ENCODE results near the gene STK10.

STK10 gene

GRCh38 chr5:172004824-172005237 lies 183.2 kb downstream of the STK10 start:
- no peak for DNase-seq

- no peak for DNase-seq
Observed at GRCh38 chr5:172003746-172004145, 184.3 kb downstream of the STK10 start.

- DNase-seq: no peak
Observed at GRCh38 chr5:172002840-172003512, 185.0 kb downstream of the STK10 start.

GRCh38 chr5:172002310-172002709 lies 185.7 kb downstream of the STK10 start:
- no peak for DNase-seq

- no peak for DNase-seq
Observed at GRCh38 chr5:171999877-172000276, 188.1 kb downstream of the STK10 start.

- no peak for DNase-seq
Observed at GRCh38 chr5:171999100-171999499, 188.9 kb downstream of the STK10 start.

GRCh38 chr5:171997011-171997410 lies 191.0 kb downstream of the STK10 start:
- no peak for DNase-seq

- no peak for DNase-seq
Observed at GRCh38 chr5:171992813-171993212, 195.2 kb downstream of the STK10 start.

- DNase-seq: no peak
Observed at GRCh38 chr5:171992305-171992704, 195.7 kb downstream of the STK10 start.

All from amniotic stem cell (primary cell).